PC-3 (cell line): ENCODE results near the gene DLGAP4. TPM values are rescaled to one million over a fixed set of nuclear protein-coding genes. Genes with fewer than 3 reads are reported as not detected.

Experiments used
- ATAC-seq: fragments of 200-7000 bp; cut with Tn5 transposase; 2 replicates; pipeline ENCODE4 v1.9.1; 2020; ENCODE audit warnings: mild to moderate bottlenecking, moderate library complexity
- BruUV-seq: library from RNA; stranded (reverse); fragments of 400-500 nt; replicated peaks from 2 replicates; lab custom pipeline; 2021; lab: Mats Ljungman, UMichigan
- CTCF ChIA-PET: fragments of 300-600 bp; sonication (Branson Sonifier 250); formaldehyde crosslinking; loops from one replicate; lab custom pipeline; 2022; ENCODE audit warnings: antibody characterized with exemption; lab: Charles Lee
- POLR2A ChIA-PET: fragments of 300-600 bp; sonication (Branson Sonifier 250); formaldehyde crosslinking; loops from one replicate; lab custom pipeline; 2022; ENCODE audit warnings: antibody characterized with exemption; ENCODE audit not compliant: unreplicated experiment; lab: Charles Lee
- DNase-seq: peaks from one replicate; pipeline ENCODE4 v3.0.0-alpha.2; 2015
- H2AFZ ChIP-seq: fragments of 300-600 bp; sonication (generic); 2 replicates; pipeline ENCODE4 v1.6.0; 2016; ENCODE audit warnings: antibody characterized with exemption, low read length
- H3F3A ChIP-seq: fragments of 300-600 bp; sonication (generic); one replicate; pipeline ENCODE4 v1.6.0; 2017; ENCODE audit warnings: antibody characterized with exemption, low read length, control low read depth, mild to moderate bottlenecking; ENCODE audit not compliant: unreplicated experiment
- H3K27ac ChIP-seq: fragments of 300-600 bp; sonication (generic); 2 replicates; pipeline ENCODE4 v1.5.1; 2016; ENCODE audit warnings: mild to moderate bottlenecking, low read length
- H3K27me3 ChIP-seq: fragments of 300-600 bp; sonication (generic); 2 replicates; pipeline ENCODE4 v1.6.1; 2016; ENCODE audit warnings: low read length, mixed read lengths
- H3K36me3 ChIP-seq: fragments of 300-600 bp; sonication (generic); 2 replicates; pipeline ENCODE4 v1.6.1; 2016; ENCODE audit warnings: low read depth, mixed run types, low read length, mixed read lengths
- H3K4me1 ChIP-seq: fragments of 300-600 bp; sonication (generic); 2 replicates; pipeline ENCODE4 v1.5.1; 2016; ENCODE audit warnings: low read length; ENCODE audit not compliant: insufficient read depth
- H3K4me2 ChIP-seq: fragments of 300-600 bp; sonication (generic); 2 replicates; pipeline ENCODE4 v1.6.0; 2016; ENCODE audit warnings: low read length
- H3K4me3 ChIP-seq: fragments of 300-600 bp; sonication (generic); 2 replicates; pipeline ENCODE4 v1.5.1; 2016; ENCODE audit warnings: mild to moderate bottlenecking, low read length, mixed read lengths
- H3K79me2 ChIP-seq: fragments of 300-600 bp; sonication (generic); 2 replicates; pipeline ENCODE4 v1.6.1; 2017; ENCODE audit warnings: low read length, mixed read lengths
- H3K9ac ChIP-seq: fragments of 300-600 bp; sonication (generic); 2 replicates; pipeline ENCODE4 v1.6.0; 2016; ENCODE audit warnings: mild to moderate bottlenecking, low read length
- H3K9me2 ChIP-seq: fragments of 300-600 bp; sonication (generic); replicated peaks from 2 replicates; pipeline ENCODE4 v1.6.1; 2016; ENCODE audit warnings: mixed run types, low read length, mixed read lengths
- H3K9me3 ChIP-seq: fragments of 300-600 bp; sonication (generic); 2 replicates; pipeline ENCODE4 v1.6.1; 2016; ENCODE audit warnings: low read length, mixed read lengths
- H4K20me1 ChIP-seq: fragments of 300-600 bp; sonication (generic); 2 replicates; pipeline ENCODE4 v1.6.1; 2016; ENCODE audit warnings: low read length, mixed read lengths
- CTCF ChIP-seq: fragments of 300-600 bp; sonication (generic); conservative IDR thresholded peaks from 2 replicates; pipeline ENCODE4 v1.5.1; 2017; ENCODE audit warnings: antibody characterized with exemption, low read depth, mild to moderate bottlenecking, low read length
- EZH2 ChIP-seq: fragments of 300-600 bp; sonication (generic); IDR thresholded peaks from one replicate; pipeline ENCODE4 v1.6.1; 2017; ENCODE audit warnings: antibody characterized with exemption, mild to moderate bottlenecking, low read length; ENCODE audit not compliant: unreplicated experiment
- EZH2phosphoT487 ChIP-seq: fragments of 300-600 bp; sonication (generic); IDR thresholded peaks from 2 replicates; pipeline ENCODE4 v1.6.1; 2018; ENCODE audit warnings: mild to moderate bottlenecking, antibody characterized with exemption, low read length, borderline replicate concordance
- intact Hi-C: fragments of 100-400 bp; cut with micrococcal nuclease; formaldehyde crosslinking; loops from 2 replicates; pipeline ENCODE4 v1.9.0; 2023
- total RNA-seq: library from RNA; depleted of rRNA; stranded (reverse); fragments of >200 nt; gene quantifications from 2 replicates; pipeline ENCODE4 v1.2.3, GENCODE V29; 2014

DLGAP4 gene
- total RNA-seq, 1 experiment from 2014 or later, result 21.0 TPM

GRCh38 chr20:36267605-36268381 is 38.3 kb upstream of the DLGAP4 start:
- Histone ChIP-seq H4K20me1 (no peaks in the 10 kb centered on the region), H3K4me3 (no peak overlapping the region), H3K4me2 (no peak overlapping the region), H3K79me2 (no peaks in the 10 kb centered on the region), H3K9ac (no peak overlapping the region), H3K4me1 (no peaks in the 10 kb centered on the region), H3F3A (no peaks in the 10 kb centered on the region), H3K9me3 (no peaks in the 10 kb centered on the region), H2AFZ (no peak overlapping the region), H3K9me2 (no peaks in the 10 kb centered on the region), H3K27me3 (no peaks in the 10 kb centered on the region), H3K27ac (no peak overlapping the region), H3K36me3 (no peaks in the 10 kb centered on the region)
- no peak for ATAC-seq
- intact Hi-C loops, result no loop called here
- DNase-seq, result no peak
- ChIA-PET POLR2A (no interaction called here), CTCF (interaction anchor here (0.9 kb wide), 1 partner anchor 65 kb away, joined by 3 read pairs; no protein-coding TSS in a partner anchor)
- BruUV-seq, result no TSS peak
- no peak for TF ChIP-seq CTCF
- no peak for TF ChIP-seq EZH2phosphoT487
- TF ChIP-seq EZH2, result no peak

GRCh38 chr20:36268440-36269342 is 37.4 kb upstream of the DLGAP4 start:
- no peaks in the 10 kb centered on the region for H4K20me1 ChIP-seq
- no peak for TF ChIP-seq EZH2
- TF ChIP-seq CTCF, result no peak
- no peak for TF ChIP-seq EZH2phosphoT487
- no peaks in the 10 kb centered on the region for H3K36me3 ChIP-seq
- H2AFZ ChIP-seq, result no peak overlapping the region
- no peak overlapping the region for H3K4me2 ChIP-seq
- BruUV-seq, result no TSS peak
- CTCF ChIA-PET, result interaction anchor here (0.6 to 0.9 kb wide), 2 partner anchors 61 to 66 kb away, joined by 3 to 10 read pairs; no protein-coding TSS in a partner anchor
- intact Hi-C loops, result no loop called here
- H3K27me3 ChIP-seq, result no peaks in the 10 kb centered on the region
- H3K79me2 ChIP-seq, result no peaks in the 10 kb centered on the region
- no peaks in the 10 kb centered on the region for H3K9me2 ChIP-seq
- H3F3A ChIP-seq, result no peaks in the 10 kb centered on the region
- ATAC-seq (no peak), DNase-seq (no peak)
- H3K4me3 ChIP-seq, result no peak overlapping the region
- no peak overlapping the region for H3K27ac ChIP-seq
- POLR2A ChIA-PET, result no interaction called here
- H3K9ac ChIP-seq, result no peak overlapping the region
- no peaks in the 10 kb centered on the region for H3K9me3 ChIP-seq
- no peaks in the 10 kb centered on the region for H3K4me1 ChIP-seq
